Sigmoid colon (tissue), 7 donors: ENCODE data around the gene CCT6B. TPM values are rescaled to one million over a fixed set of nuclear protein-coding genes. Genes with fewer than 3 reads are reported as not detected.

Experiments used
- DNase-seq: peaks from one replicate; pipeline ENCODE4 v3.0.0-alpha.2; 2019
- H3K27ac ChIP-seq, 4 donors: fragments of 200-600 bp; sonication (generic); one replicate each; pipeline ENCODE4 v1.5.1; 2016 to 2019; ENCODE audit warnings: mild to moderate bottlenecking in 1 of 4
- H3K27me3 ChIP-seq, 3 donors: fragments of 200-600 bp; sonication (generic); one replicate each; pipeline ENCODE4 v1.5.1; 2019; ENCODE audit warnings: mild to moderate bottlenecking in 1 of 3
- H3K36me3 ChIP-seq, 4 donors: fragments of 200-600 bp; sonication (generic); one replicate each; pipeline ENCODE4 v1.5.1; 2016 to 2019
- H3K4me1 ChIP-seq, 4 donors: fragments of 200-600 bp; sonication (generic); one replicate each; pipeline ENCODE4 v1.5.1; 2017 to 2019
- H3K4me3 ChIP-seq, 4 donors: fragments of 200-600 bp; sonication (generic); one replicate each; pipeline ENCODE4 v1.5.1; 2017 to 2019; ENCODE audit warnings: mild to moderate bottlenecking in 2 of 4, moderate library complexity in 1 of 4
- H3K9me3 ChIP-seq, 4 donors: fragments of 200-600 bp in 3 of 4; sonication (generic) in 3 of 4; one replicate each; pipeline versions ENCODE4 v1.5.1 to v1.6.1; 2013 to 2019
- CTCF ChIP-seq, 4 experiments: fragments of 450-650 bp in 3 of 4; fragments of 200-600 bp in 1 of 4; IDR thresholded peaks; one replicate each; pipeline ENCODE4 v1.5.1; 2016 to 2019; ENCODE audit warnings: antibody characterized with exemption in 4 of 4, mild to moderate bottlenecking in 3 of 4, moderate library complexity in 2 of 4
- EP300 ChIP-seq, 4 donors: sonication (generic); formaldehyde crosslinking; IDR thresholded peaks; one replicate each; pipeline ENCODE4 v1.6.1; 2017; ENCODE audit warnings: antibody characterized with exemption in 4 of 4
- POLR2A ChIP-seq, 2 donors: fragments of 450-650 bp; IDR thresholded peaks; one replicate each; pipeline ENCODE4 v1.6.1; 2016; ENCODE audit warnings: antibody characterized with exemption in 2 of 2, mild to moderate bottlenecking in 2 of 2, moderate library complexity in 2 of 2
- POLR2AphosphoS5 ChIP-seq, 4 donors: sonication (generic); formaldehyde crosslinking; IDR thresholded peaks; one replicate each; pipeline ENCODE4 v1.6.1; 2017; ENCODE audit warnings: antibody characterized with exemption in 4 of 4
- WGBS, 2 donors: extraction: QIAGEN DNeasy Blood & Tissue Kit; methylation state at CpG; one replicate each; pipeline ENCODE4 v1.1.7; 2013; 5-methylcytosine and 5-hydroxymethylcytosine counted together
- intact Hi-C: fragments of 100-400 bp; cut with DNase I; formaldehyde crosslinking; loops from one replicate; pipeline ENCODE4 v1.15.1; 2023
- polyA plus RNA-seq, 3 donors: library from polyadenylated mRNA; stranded (reverse); fragments of 200-250 nt; gene quantifications; one replicate each; pipeline ENCODE4 v1.2.3, GENCODE V29; 2013
- total RNA-seq, 4 donors: library from RNA; depleted of rRNA; stranded (reverse); fragments of >200 nt; gene quantifications; one replicate each; pipeline ENCODE4 v1.1.0, GENCODE V29; 2016
- donor health status: healthy with polysubstance abuse.
- donor health status: Bipolar disorder and iron deficiency.
- donor health status: healthy.

Gene CCT6B
- total and polyA plus RNA-seq, 7 donors: 0.87 to 4.3 (median 3.3) TPM

GRCh38 chr17:34930283-34930682 is 31.0 kb downstream of the CCT6B start:
- Histone ChIP-seq H3K27me3 (no peaks in the 10 kb centered on the region), H3K36me3 (no peaks in the 10 kb centered on the region), H3K4me3 (no peak overlapping the region), H3K27ac (no peak overlapping the region), H3K4me1 (no peaks in the 10 kb centered on the region), H3K9me3 (no peaks in the 10 kb centered on the region)
- no peak for TF ChIP-seq CTCF (IDR thresholded peaks at IDR 0.05)
- no peak for TF ChIP-seq POLR2A (IDR thresholded peaks at IDR 0.05)
- no peak for TF ChIP-seq POLR2AphosphoS5 (IDR thresholded peaks at IDR 0.05)
- TF ChIP-seq EP300 (IDR thresholded peaks at IDR 0.05): no peak
- no peak for DNase-seq
- intact Hi-C loops: no loop called here

GRCh38 chr17:34926661-34927060 is 34.6 kb downstream of the CCT6B start:
- DNase-seq: no peak
- Histone ChIP-seq H3K27me3 (no peaks in the 10 kb centered on the region), H3K4me1 (no peaks in the 10 kb centered on the region), H3K9me3 (no peaks in the 10 kb centered on the region), H3K4me3 (no peak overlapping the region), H3K36me3 (no peaks in the 10 kb centered on the region), H3K27ac (no peak overlapping the region)
- WGBS, 2 donors: 92% methylated on average over 3 of the region's 3 CpGs
- TF ChIP-seq POLR2A (IDR thresholded peaks at IDR 0.05) (no peak), CTCF (IDR thresholded peaks at IDR 0.05) (no peak), EP300 (IDR thresholded peaks at IDR 0.05) (no peak), POLR2AphosphoS5 (IDR thresholded peaks at IDR 0.05) (no peak)
- intact Hi-C loops: no loop called here

GRCh38 chr17:34920676-34921075 is 40.6 kb downstream of the CCT6B start:
- 90 to 93% methylated on average over 4 of the region's 4 CpGs for WGBS, 2 donors
- Histone ChIP-seq H3K27ac (no peak overlapping the region), H3K36me3 (no peaks in the 10 kb centered on the region), H3K4me3 (no peak overlapping the region), H3K9me3 (no peaks in the 10 kb centered on the region), H3K27me3 (no peaks in the 10 kb centered on the region), H3K4me1 (no peaks in the 10 kb centered on the region)
- intact Hi-C loops: no loop called here
- TF ChIP-seq POLR2AphosphoS5 (IDR thresholded peaks at IDR 0.05): no peak
- no peak for TF ChIP-seq POLR2A (IDR thresholded peaks at IDR 0.05)
- no peak for TF ChIP-seq EP300 (IDR thresholded peaks at IDR 0.05)
- no peak for TF ChIP-seq CTCF (IDR thresholded peaks at IDR 0.05)
- DNase-seq: no peak

- intact Hi-C loops: no loop called here
Measured at GRCh38 chr17:34917381-34917780, 43.9 kb downstream of the CCT6B start.

More at GRCh38 chr17:34917381-34917780, 43.9 kb downstream of the CCT6B start:
- 92 to 95% methylated on average over 1 of the region's 1 CpG for WGBS, 2 donors
- Histone ChIP-seq H3K27ac (no peak overlapping the region), H3K9me3 (no peaks in the 10 kb centered on the region), H3K36me3 (no peaks in the 10 kb centered on the region), H3K4me1 (no peaks in the 10 kb centered on the region), H3K4me3 (no peak overlapping the region), H3K27me3 (no peaks in the 10 kb centered on the region)
- DNase-seq: no peak
- TF ChIP-seq CTCF (IDR thresholded peaks at IDR 0.05): no peak
- no peak for TF ChIP-seq POLR2AphosphoS5 (IDR thresholded peaks at IDR 0.05)
- TF ChIP-seq POLR2A (IDR thresholded peaks at IDR 0.05): no peak
- no peak for TF ChIP-seq EP300 (IDR thresholded peaks at IDR 0.05)
